Stimulated activated CD4-positive, alpha-beta T cell treated with anti-CD3 and anti-CD28 coated beads, Interleukin-1b, Interleukin-23, amount 100 ng/mL, for 4 hours (primary cell): Measurements from ENCODE around the gene PABPN1L.
"Not testable (repeated sequence)": the region's sequence is repeated elsewhere in the genome, so short reads cannot be mapped to it uniquely, and the experiment has no call there.

ENCODE experiments used
- DNase-seq, 2 donors: peaks; one replicate each; pipeline ENCODE4 v3.0.0-alpha.2; 2020; ENCODE audit warnings: low read depth in 2 of 2

PABPN1L gene

DNA sequence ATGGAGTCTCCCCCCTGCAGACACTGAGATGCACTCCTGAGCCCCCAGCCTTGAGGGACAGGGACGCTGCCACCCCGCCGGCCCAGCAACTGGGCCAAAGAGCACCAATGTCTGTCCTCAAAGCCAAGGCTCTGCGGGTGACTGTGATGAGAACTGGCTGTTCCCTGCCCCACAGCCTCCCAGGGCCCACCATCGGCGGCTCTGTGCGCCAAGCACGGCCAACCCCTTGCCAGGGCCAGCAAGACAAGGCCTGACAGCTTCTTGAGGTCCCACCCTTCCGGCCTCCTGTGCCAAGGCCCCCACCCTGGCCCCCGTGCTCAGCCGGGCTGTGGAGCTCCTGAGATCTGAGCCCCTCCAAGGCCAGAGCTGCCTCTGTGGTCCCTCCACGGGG, 34.2 kb upstream of the PABPN1L start:
- no peak for DNase-seq

DNA sequence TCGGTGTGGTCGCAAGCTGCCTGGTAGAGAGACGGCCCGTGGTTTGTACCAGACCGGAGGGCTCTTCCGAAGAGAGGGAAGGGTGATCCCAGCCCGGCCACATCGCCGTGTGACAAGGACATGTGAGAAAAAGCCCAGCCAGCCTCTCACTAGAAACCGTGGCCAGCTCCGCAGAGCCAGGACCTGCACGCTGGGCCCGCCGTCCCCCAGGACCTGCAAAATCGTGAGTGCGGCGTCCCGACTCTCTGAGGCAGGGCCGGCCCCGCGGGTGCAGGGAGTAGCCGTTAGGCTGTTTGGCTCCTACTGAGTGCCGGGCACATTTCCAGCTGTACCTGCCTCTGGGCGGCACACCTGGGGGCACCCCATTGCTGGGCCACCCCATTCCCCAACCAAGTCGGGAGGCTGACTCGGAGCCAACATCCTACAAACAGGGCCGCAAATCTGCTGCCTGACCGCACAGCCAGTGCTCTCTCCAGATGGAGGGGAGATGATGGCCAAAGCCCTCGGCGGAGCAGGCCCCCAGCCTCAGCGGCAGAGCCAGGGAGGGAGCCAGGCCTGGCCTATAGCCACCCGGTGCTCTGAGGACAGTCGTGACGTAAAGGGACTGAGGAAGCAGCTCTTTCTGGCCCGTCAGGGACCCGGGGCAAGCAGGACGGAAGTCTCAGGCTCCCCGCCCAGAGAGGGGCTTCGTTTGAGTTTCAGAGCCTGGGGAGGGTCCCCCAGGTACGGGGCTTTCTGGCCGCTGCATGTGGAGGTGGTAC, 33.6 kb upstream of the PABPN1L start:
- DNase-seq = no peak

DNA sequence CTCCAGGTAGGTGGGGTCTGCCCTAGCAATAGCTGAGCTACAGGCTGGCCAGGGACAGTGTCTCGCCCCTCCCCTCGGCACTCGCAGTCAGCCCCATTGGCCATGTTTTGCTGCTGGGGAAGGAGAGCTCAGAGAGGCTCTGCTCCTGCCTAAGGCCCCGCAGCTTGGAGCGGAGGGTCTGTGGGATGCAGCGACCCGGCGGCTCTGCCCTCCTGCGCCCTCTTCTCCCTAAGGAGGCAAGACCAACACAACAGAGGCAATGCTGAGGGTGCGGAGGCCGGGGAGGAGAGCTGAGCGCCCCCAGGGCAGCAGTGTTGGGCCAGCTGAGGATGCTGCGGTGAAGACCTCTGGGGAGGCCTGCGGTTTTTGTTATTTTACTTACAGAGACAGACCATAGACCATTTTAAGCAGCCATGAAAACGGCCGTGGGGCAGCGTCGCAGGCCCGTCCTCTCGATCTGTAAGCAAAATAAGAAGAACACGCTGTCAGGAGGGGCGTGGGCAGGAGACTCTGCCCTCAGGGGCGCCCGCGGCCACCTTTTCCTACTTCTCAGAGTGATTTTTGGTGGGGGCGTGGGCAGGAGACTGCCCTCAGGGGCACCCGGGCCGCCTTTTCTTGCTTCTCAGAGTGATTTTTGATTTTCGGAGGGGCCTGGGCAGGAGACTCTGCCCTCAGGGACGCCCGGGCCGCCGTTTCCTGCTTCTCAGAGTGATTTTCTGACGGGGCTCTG, 31.4 kb upstream of the PABPN1L start:
- no peak for DNase-seq

DNA sequence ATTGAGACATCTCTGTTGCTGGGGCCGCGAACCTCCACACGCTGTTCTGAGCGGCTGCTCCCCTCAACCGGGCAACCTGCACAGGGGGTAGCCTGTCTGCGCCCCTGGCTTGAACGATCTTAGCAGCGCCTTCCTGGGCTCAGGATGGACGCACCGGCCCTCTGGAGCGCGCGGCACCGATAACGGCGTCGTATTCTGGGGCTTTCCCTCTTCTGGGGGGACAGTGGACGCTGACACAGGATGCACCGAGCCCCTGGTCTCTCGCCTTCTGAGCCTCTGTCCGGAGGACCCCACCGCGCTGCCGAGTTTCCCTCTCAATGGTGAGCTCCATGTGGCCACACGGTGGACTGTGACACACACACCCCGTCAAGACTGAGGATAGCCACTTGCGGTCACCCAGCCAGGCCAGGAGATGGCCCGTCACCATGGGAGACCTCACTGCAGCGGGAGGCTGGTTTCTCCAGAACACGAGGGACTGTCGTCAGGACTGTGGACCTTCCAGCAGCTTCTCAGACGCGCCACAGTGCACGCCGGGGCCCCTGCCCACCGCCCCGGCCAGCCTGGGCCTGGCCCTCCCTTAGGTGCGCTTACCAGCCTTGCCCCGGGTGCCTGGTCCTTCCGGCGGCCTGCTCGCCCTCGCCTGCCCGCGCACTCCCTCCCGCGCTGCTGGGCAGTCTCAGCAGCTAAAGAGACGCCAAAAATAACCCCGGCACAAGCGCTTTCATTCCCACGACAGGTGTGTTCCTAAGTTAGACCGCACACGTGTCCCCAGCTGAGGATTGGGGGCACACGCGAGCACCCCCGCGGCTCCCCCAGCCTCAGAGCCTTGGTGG, 30.0 kb upstream of the PABPN1L start:
- DNase-seq = no peak

DNA sequence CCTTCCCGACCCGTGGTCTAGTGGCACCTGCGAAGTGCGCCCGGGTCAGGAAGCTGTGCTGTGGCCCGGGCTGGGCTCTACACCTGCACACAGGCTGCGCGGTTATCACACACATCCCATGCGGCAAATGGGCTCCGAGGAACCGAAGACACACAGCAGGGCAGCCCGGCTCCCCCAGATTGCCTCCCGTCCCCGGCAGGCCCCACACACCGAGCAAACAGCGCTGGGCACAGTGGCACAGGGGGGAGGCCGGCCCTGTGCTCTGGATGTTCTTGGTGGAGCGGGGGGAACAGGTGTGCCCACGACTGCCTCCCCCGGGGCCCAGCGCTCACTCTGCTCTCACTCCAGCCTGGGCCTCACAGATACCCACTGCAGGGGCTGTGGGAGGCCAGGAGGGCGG, 28.9 kb upstream of the PABPN1L start:
- no peak for DNase-seq

DNA sequence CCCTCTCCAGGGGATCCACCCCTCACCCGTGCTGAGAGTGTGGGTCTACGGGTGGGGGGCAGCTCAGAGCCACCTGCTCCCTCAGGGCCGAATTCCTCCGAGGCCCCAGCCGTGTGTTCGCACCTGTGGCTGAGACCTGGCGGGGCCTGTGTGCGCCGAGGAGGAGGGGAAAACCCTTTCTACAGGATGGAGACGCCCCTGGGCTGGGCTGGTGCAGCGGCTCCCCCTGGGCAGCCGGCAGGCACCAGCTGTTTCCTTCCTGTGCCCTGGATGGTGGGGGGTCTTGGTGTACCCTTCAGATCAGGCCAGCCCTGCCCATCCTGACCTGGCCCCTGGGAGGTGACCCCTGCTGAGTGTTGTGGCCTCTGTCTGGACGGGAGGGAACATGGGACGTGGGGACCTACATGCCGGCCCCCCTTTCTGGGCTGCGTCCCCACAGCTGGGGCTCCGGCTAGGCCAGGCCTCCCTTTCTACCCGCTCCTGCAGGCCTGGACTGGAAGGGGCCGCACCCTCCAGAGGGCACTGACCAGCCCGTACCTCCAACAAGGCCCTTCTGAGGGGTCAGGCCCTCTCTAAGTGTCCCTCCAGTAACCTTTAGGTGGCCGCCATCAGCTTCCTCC, 28.3 kb upstream of the PABPN1L start:
- no peak for DNase-seq

DNA sequence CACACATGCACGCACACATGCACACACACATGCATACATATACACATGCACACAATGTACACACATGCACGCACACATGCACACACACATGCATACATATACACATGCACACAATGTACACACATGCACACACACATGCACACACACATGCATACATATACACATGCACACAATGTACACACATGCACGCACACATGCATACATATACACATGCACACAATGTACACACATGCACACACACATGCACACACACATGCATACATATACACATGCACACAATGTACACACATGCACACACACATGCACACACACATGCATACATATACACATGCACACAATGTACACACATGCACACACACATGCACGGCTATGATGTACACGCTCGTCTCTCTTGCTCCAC, 27.8 kb upstream of the PABPN1L start:
- DNase-seq = not testable (repeated sequence)

DNA sequence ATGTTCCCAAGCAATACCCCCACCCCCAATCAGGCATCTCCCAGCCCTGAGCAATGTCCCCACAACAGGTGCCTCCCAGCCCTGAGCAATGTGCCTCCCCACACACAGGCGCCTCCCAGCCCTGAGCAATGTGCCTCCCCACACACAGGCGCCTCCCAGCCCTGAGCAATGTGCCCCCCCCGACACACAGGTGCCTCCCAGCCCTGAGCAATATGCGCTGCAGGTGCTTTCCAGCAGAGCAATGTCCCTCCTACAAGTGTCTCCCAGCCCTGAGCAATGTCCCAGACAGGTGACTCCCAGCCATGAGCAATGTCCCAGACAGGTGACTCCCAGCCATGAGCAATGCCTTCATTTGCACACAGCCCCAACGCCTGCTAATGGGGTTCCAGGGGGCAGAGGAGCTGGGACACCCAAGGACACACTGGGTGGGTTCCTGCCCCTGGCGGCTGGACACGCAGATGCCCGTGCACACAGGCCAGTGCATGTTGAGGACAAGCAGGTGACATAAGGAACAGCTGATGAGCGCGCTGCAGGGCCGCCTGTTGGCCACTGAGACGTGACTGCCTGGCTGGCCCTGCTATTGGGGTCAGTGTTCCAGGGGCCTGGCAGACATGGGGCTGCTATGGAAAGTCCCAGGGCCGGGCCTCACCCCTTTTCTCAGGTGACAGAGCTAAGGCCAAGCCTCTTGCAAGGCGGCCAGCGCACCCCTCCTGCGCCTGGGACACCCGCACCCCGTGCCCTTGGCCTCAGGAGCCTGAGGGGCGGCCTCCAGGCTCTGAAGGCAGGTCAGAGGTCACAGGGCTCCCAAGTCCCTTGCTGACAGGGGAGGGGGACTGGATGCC, 26.9 kb upstream of the PABPN1L start:
- DNase-seq = no peak

DNA sequence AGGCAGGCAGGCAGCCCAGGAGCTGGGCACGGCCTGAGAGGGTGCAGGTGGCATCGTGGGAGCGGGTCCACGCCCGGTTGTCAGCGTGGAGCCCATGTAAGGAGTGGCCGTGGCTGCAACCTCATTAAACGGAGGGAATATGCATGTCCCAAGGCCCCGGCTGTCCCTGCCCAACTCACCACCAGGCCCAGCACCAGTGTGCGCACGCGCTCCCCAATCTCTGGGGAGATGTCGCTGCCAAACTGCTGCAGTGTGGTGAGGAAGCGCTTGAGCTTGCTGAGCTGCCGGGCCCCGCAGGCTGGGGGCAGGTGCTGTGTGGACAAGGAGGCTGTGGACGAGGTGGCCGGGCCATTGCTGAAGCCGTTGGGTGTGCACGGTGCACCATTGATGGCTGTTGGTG, 25.6 kb upstream of the PABPN1L start:
- no peak for DNase-seq

DNA sequence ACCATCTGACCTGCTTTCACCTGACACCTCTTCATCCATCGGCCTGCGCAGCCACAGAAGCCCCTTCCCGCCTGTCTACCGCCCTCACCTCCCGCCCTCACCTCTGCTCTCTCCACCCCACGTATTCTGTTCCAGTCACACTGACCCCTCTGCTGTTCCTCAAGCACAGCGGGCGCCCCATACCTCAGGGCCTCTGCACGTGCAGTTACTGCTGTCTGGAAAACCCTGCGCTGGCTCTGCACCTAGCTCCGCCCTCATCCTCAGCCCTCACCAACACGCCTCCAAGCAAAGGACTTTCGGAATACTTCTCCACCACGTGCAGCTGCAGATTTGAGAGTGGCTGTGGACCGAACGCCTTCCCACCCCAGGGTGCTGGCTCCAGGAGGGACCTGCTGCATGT, 24.6 kb upstream of the PABPN1L start:
- DNase-seq = no peak

DNA sequence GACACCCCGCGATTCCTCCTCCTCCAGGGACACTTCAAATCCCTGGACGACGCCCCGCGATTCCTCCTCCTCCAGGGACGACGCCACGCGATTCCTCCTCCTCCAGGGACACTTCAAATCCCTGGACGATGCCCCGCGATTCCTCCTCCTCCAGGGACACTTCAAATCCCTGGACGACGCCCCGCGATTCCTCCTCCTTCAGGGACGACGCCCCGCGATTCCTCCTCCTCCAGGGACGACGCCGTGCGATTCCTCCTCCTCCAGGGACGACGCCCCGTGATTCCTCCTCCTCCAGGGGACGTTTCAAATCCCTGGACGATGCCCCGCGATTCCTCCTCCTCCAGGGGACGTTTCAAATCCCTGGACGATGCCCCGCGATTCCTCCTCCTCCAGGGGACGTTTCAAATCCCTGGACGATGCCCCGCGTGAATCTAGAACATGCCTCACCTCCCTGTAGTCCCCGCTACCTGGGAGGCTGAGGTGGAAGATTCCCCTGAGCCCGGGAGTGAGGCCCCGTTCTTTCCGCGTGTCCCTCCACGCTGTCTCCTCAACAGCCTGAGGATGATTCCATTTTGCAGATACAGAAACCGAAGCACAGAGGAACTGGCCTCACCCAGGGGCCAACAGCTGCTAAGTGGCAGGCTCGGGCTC, 23.4 kb upstream of the PABPN1L start:
- not testable (repeated sequence) for DNase-seq

DNA sequence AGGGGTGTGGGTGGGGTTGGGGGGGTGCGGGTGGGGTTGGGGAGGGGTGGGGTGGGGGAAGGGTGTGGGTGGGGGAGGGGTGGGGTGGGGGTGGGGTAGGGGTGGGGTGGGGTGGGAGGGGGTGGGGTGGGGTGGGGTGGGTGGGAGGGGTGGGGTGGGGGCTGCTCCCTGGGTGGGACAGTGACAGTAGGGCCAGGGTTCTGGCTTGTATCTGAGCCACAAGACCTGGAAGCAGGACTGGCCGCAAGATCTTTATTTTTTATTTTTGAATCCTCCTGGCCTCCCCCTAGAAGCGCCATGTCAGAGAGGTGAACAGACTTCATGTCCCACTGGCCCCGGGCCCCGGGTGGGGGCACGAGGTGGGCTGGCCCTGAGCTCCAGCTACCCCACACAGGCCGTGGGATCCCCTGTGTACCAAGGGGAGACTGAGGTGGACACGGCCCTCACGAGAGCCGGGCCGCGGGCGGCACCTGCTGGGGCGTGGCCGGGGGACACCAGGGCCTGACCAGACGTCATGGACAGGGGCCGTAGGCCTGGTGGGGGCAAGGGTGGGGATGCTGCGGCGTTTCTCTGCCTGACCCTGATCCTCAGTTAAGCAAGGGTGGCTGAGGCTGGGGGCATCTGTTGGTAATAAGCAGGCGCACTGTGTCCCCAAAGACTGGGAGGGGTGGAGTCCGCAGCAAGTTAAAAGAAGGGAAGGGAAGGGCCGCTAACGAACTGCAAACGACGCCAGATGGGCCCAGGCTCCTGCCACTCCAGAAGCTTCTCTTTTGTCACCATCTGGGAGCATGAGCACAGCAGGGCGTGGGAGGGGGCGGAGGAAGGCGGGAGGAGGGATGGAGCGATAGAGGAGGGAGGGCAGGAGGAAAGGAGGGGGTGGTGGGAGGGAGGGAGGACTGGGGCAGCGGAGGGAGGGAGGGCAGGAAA, 22.3 kb upstream of the PABPN1L start:
- DNase-seq = no peak

DNA sequence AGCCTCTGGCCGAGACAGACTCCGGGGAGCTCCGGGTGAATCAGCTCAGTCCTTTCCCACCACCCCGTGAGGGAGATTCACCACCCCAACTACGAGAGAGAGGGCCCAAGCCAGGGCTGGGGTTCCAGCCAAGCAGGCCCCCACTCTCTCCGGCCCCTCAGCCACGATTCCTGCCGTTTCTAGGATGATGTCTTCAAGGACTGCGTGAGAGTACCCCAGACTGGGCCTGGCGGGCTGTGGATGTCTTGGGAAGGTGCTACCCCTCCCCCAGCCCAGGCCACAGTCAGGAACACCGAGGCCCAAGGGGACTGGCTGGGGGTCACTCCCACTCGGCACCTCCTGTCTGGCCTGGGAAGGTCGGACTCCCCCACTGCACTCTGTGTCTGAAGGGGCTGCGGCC, 21.6 kb upstream of the PABPN1L start:
- DNase-seq = no peak

DNA sequence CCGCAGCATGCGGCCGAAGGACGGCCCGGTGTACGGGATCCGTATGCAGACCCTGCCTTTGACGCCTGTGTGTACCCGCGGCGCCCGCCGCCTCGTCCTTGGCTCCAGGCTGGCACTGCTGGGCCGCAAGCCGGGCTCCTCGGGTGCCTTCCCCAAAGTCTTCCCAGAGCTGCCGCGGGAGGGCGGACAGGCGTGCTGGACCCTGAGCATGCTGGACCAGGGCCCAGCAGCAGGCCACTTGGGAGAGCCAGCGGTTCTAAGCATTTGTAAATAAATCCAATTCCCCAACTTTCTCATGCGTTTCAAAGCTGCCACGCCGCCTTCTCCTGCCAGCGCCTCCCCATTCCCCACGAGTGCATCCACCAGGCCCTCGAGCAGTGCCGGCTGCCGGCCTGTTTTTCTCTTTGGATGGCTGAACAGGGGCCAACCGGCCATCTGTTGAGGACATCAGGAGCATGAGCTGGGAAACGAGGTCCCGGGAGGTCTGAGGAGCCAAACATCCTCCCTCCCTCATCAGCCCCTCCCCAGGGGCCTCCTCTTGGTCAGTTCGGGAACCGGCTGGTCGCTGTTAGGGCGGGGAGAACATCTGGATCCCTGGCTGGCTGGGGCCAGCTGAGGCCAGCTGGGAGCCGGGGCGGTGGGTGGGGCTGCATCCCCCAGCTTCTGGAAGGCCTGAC, 20.5 kb upstream of the PABPN1L start:
- DNase-seq = no peak

DNA sequence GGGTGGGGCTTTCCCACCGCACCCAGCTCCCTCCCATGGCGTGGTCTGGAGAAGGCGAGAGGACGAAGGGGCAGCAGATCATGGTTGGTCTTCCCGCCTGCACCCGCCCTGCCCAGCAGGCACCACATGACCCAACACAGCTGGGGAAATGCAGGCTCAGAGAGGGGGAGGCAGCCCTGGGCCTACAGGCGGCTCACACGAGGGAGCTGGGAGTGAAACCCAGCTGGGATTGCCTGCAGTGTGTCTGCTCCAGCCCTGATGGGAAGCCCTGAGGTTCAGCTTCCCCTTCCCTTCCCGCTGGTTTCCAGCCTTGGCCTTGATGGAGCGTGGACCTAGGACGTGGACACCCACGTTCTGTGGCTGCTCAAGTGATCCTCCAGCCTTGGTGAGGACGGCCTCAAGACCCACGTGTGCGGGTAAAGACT, 20.0 kb upstream of the PABPN1L start:
- no peak for DNase-seq

DNA sequence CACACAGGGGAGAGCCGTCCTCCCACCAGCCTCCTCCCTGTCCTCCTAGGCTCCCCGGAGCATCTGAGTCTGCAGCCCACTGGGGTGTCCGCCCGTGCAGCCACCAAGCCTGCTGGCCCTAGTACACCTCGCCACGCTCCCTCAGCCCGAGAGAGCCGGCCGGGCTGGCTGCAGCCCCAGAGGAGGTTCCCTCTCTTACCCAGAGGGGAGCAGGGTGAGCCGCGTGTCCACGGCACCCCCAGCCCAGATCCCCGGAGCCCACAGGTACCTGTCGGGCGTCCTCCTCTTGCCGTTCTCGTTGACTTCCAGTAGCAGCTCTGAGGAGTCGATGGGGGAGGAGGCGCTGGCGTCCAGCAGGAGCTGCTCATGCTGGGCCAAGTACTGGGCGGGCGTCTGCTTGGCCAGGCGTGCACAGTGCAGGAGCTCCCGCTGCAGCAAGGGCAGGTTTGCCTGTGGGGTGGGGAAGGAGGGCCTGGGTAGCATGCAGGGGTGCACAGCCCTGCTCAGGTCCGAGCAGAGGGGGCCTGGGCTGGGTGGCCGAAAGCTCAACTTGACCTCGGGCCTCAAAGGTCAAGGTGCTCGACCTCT, 19.3 kb upstream of the PABPN1L start:
- DNase-seq = no peak

DNA sequence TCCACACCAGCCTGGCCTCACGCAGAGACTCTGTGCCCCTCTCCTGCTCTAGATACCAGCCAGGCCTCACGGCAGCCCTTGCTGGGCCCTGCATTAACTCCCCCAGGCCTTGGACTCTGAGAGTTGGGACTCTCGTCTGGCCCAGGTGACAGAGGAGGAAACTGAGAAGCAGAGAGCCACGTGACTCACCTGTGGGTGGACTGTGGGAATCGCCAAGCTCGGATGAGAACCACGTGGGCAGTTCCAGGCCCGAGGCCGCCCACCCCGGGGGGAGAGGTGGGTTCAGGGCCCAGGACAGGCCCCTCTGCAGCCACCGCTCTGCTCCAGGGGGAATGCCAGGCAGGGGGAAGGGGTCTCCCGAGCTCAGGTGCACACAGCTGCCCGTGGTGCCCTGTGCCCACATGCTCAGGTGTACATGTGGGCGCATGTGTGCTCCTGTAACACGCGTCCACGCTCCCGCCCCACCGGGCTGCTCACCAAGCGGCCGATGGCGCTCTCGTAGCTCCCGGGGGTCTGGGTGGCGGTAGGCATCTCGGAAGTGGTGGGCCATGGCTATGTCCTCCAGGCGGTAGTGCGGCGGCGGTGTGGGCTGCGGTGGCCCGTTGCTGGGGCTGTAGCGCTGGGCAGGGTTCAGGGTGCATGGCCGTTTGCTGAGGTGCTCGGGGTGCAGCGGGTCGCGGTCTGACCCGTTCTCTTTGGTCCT, 18.3 kb upstream of the PABPN1L start:
- no peak for DNase-seq

DNA sequence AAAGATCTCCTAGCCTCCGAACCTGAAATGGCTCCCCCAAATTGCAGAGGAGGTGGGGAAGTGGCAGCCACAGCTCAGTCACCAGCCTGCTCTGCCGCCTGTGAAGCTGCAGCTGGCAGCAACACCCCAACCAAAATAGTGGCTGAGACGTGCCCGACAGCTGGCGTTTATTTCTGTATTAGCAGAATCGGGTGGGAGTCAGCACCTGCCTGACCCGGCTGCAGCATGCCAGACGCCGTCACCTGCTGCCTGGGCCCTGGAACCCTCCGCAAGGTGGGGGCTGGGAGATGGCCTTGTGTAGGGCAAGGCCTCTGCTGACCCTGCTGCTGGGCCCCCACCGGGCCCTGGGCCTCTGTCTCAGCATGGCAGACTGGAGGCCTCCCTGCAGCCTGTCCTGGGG, 17.5 kb upstream of the PABPN1L start:
- no peak for DNase-seq
